ENCODE data around the gene STK32B. TPM values are rescaled to one million over a fixed set of nuclear protein-coding genes. Genes with fewer than 3 reads are reported as not detected.

STK32B gene
- total and polyA plus RNA-seq, 9 of the 15 experiments (the other 6 are each of a cell fraction or from before 2014, with no cell fraction given): 0.03 to 0.20 (median 0.07) TPM; not detected in 2

DNA sequence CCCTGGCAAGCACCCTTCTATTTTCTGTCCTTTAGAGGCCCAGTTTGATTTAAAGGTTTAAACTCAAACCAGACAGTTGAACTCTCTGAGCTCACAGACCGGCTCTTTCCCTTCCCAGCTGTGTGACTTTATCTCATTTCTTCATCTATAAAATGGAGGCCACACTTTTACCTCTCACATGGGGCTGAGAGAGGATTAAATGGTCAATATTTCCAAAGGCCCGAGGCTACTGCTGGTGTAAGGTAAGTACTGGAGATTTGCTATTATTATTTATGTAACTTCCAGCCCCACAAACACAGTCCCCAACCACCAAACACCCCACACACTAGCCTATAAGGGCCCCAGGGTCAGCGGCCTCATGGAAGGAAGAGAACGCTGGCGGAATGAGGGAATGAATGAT lies 18.5 kb upstream of the STK32B start (continued):
- TF ChIP-seq, protein P1, sequence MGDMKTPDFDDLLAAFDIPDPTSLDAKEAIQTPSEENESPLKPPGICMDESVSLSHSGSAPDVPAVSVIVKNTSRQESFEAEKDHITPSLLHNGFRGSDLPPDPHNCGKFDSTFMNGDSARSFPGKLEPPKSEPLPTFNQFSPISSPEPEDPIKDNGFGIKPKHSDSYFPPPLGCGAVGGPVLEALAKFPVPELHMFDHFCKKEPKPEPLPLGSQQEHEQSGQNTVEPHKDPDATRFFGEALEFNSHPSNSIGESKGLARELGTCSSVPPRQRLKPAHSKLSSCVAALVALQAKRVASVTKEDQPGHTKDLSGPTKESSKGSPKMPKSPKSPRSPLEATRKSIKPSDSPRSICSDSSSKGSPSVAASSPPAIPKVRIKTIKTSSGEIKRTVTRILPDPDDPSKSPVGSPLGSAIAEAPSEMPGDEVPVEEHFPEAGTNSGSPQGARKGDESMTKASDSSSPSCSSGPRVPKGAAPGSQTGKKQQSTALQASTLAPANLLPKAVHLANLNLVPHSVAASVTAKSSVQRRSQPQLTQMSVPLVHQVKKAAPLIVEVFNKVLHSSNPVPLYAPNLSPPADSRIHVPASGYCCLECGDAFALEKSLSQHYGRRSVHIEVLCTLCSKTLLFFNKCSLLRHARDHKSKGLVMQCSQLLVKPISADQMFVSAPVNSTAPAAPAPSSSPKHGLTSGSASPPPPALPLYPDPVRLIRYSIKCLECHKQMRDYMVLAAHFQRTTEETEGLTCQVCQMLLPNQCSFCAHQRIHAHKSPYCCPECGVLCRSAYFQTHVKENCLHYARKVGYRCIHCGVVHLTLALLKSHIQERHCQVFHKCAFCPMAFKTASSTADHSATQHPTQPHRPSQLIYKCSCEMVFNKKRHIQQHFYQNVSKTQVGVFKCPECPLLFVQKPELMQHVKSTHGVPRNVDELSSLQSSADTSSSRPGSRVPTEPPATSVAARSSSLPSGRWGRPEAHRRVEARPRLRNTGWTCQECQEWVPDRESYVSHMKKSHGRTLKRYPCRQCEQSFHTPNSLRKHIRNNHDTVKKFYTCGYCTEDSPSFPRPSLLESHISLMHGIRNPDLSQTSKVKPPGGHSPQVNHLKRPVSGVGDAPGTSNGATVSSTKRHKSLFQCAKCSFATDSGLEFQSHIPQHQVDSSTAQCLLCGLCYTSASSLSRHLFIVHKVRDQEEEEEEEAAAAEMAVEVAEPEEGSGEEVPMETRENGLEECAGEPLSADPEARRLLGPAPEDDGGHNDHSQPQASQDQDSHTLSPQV (IDR thresholded peaks at IDR 0.05): peak; percentile 64; the same call in 1 of the 2 replicates
- no peak for TF ChIP-seq SIN3A (IDR thresholded peaks at IDR 0.05; ENCODE audit: borderline replicate concordance in 2 of 2, control insufficient read depth in 1 of 2, low read depth in 2 of 2, low read length in 2 of 2)
- TF ChIP-seq CREB3 (tag; conservative IDR thresholded peaks at IDR 0.05; ENCODE audit: low read depth): no peak
- no peak for TF ChIP-seq ZNF408 (CRISPR knock-in tag; IDR thresholded peaks at IDR 0.05; ENCODE audit: low read depth)
- 0 out of 2 replicates have a peak, but pooled peaks have one; percentile 10 for TF ChIP-seq CXXC5 (CRISPR knock-in tag; IDR thresholded peaks at IDR 0.05)
- TF ChIP-seq NR4A1 (CRISPR knock-in tag; IDR thresholded peaks at IDR 0.05): no peak
- peak; percentile 70; the same call in 1 of the 2 replicates for TF ChIP-seq NR4A1 (tag; IDR thresholded peaks at IDR 0.05)
- TF ChIP-seq DIDO1 (tag; IDR thresholded peaks at IDR 0.05; ENCODE audit: low read depth): no peak
- no peak for TF ChIP-seq LCOR (CRISPR knock-in tag; IDR thresholded peaks at IDR 0.05)
- no peak for TF ChIP-seq ZBTB7A (IDR thresholded peaks at IDR 0.05; ENCODE audit: borderline replicate concordance, control insufficient read depth, low read depth, low read length)
- TF ChIP-seq ZNF12 (CRISPR knock-in tag; IDR thresholded peaks at IDR 0.05): no peak
- TF ChIP-seq SAFB (IDR thresholded peaks at IDR 0.05; ENCODE audit: borderline replicate concordance, low read depth, low read length): no peak
- TF ChIP-seq BRF1 (IDR thresholded peaks at IDR 0.05; ENCODE audit: borderline replicate concordance, extremely low read depth, insufficient read length): no peak
- no peak for TF ChIP-seq CEBPG (CRISPR knock-in tag; IDR thresholded peaks at IDR 0.05)
- no peak for TF ChIP-seq CEBPG (tag; conservative IDR thresholded peaks at IDR 0.05 in 1 of 2, IDR thresholded peaks at IDR 0.05 in 1 of 2)
- TF ChIP-seq, protein P2, sequence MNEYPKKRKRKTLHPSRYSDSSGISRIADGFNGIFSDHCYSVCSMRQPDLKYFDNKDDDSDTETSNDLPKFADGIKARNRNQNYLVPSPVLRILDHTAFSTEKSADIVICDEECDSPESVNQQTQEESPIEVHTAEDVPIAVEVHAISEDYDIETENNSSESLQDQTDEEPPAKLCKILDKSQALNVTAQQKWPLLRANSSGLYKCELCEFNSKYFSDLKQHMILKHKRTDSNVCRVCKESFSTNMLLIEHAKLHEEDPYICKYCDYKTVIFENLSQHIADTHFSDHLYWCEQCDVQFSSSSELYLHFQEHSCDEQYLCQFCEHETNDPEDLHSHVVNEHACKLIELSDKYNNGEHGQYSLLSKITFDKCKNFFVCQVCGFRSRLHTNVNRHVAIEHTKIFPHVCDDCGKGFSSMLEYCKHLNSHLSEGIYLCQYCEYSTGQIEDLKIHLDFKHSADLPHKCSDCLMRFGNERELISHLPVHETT (CRISPR knock-in tag; conservative IDR thresholded peaks at IDR 0.05 in 1 of 2, IDR thresholded peaks at IDR 0.05 in 1 of 2): peak in 1 of 2 experiments; percentile 53; a peak in 2 of 4 replicates
- no peak for TF ChIP-seq NFIC (IDR thresholded peaks at IDR 0.05)
- TF ChIP-seq KLF10 (CRISPR knock-in tag; IDR thresholded peaks at IDR 0.05): no peak
- no peak for TF ChIP-seq SLC30A9 (CRISPR knock-in tag; IDR thresholded peaks at IDR 0.05)
- TF ChIP-seq FOXM1 (IDR thresholded peaks at IDR 0.05; ENCODE audit: low read depth): no peak
- TF ChIP-seq FOXM1 (CRISPR knock-in tag; IDR thresholded peaks at IDR 0.05; ENCODE audit: low read depth): no peak
